CD14-positive monocyte (primary cell): ENCODE data around the gene LRRTM3. TPM values are rescaled to one million over a fixed set of nuclear protein-coding genes. Genes with fewer than 3 reads are reported as not detected.

Experiments
- DNase-seq, 3 donors: peaks; one replicate each; pipeline ENCODE4 v3.0.0-alpha.2; 2011 to 2022
- H2AFZ ChIP-seq: 2 replicates; pipeline ENCODE4 v1.6.0; 2012; ENCODE audit warnings: mild to moderate bottlenecking, low read depth, low read length, inconsistent platforms; ENCODE audit not compliant: insufficient read depth, poor library complexity, severe bottlenecking
- H3K27ac ChIP-seq, 2 donors: 1 replicate in 1 of 2; 2 replicates in 1 of 2; pipeline ENCODE4 v1.5.1; 2012 to 2013; ENCODE audit warnings: low read length in 2 of 2, control low read depth in 1 of 2, inconsistent platforms in 1 of 2, low read depth in 1 of 2, mild to moderate bottlenecking in 1 of 2
- H3K27me3 ChIP-seq, 2 donors: one replicate each; pipeline versions ENCODE4 v1.6.0 to v1.6.1; 2011 to 2013; ENCODE audit warnings: low read length in 2 of 2; ENCODE audit not compliant: control insufficient read depth in 2 of 2, insufficient read depth in 2 of 2
- H3K36me3 ChIP-seq, 2 donors: replicated peaks in 1 of 2; 1 replicate in 1 of 2; 2 replicates in 1 of 2; pipeline versions ENCODE4 v1.5.1 to v1.6.1; 2012 to 2013; ENCODE audit warnings: low read length in 2 of 2, control low read depth in 1 of 2, inconsistent platforms in 1 of 2, mild to moderate bottlenecking in 1 of 2; ENCODE audit not compliant: insufficient read depth in 2 of 2, control insufficient read depth in 1 of 2
- H3K4me1 ChIP-seq, 2 donors: 1 replicate in 1 of 2; 2 replicates in 1 of 2; pipeline versions ENCODE4 v1.5.1 to v1.6.1; 2012 to 2013; ENCODE audit warnings: low read length in 2 of 2, control low read depth in 1 of 2, inconsistent platforms in 1 of 2, mild to moderate bottlenecking in 1 of 2, moderate library complexity in 1 of 2; ENCODE audit not compliant: insufficient read depth in 2 of 2, control insufficient read depth in 1 of 2
- H3K4me2 ChIP-seq: replicated peaks from 2 replicates; pipeline ENCODE3; 2012; ENCODE audit warnings: low read length, moderate library complexity, mild to moderate bottlenecking; ENCODE audit not compliant: poor library complexity, severe bottlenecking; ENCODE audit errors: extremely low read depth
- H3K4me3 ChIP-seq, 3 experiments: fragments of 200-600 bp in 1 of 3; sonication (generic) in 1 of 3; replicated peaks in 1 of 3; 1 replicate in 2 of 3; 2 replicates in 1 of 3; pipeline ENCODE4 v1.5.1; 2011 to 2013; ENCODE audit warnings: low read length in 3 of 3, mild to moderate bottlenecking in 3 of 3, control low read depth in 2 of 3, low read depth in 2 of 3, inconsistent platforms in 1 of 3, moderate library complexity in 1 of 3
- H3K79me2 ChIP-seq: 2 replicates; pipeline ENCODE4 v1.6.0; 2012; ENCODE audit warnings: mild to moderate bottlenecking, control low read depth, inconsistent platforms, low read length, moderate library complexity; ENCODE audit not compliant: insufficient read depth
- H3K9ac ChIP-seq: 2 replicates; pipeline ENCODE4 v1.6.0; 2017; ENCODE audit warnings: low read length, mild to moderate bottlenecking; ENCODE audit not compliant: insufficient read depth, poor library complexity, severe bottlenecking
- H3K9me3 ChIP-seq, 2 donors: replicated peaks in 1 of 2; 1 replicate in 1 of 2; 2 replicates in 1 of 2; pipeline versions ENCODE4 v1.5.1 to v1.6.1; 2012 to 2013; ENCODE audit warnings: low read length in 2 of 2, control low read depth in 1 of 2; ENCODE audit not compliant: control insufficient read depth in 1 of 2, insufficient read depth in 1 of 2
- H4K20me1 ChIP-seq: 2 replicates; pipeline ENCODE4 v1.6.0; 2012; ENCODE audit warnings: mild to moderate bottlenecking, low read length, control low read depth, moderate library complexity; ENCODE audit not compliant: insufficient read depth
- H3K27ac Mint-ChIP-seq, 7 donors: one replicate each; pipeline ENCODE4 v1.8.0; 2020; ENCODE audit warnings: mild to moderate bottlenecking in 7 of 7, mixed read lengths in 7 of 7, moderate library complexity in 6 of 7, inconsistent platforms in 2 of 7
- H3K27me3 Mint-ChIP-seq, 3 donors: one replicate each; pipeline ENCODE4 v1.8.0; 2021 to 2022; ENCODE audit warnings: low read depth in 3 of 3, mild to moderate bottlenecking in 3 of 3, mixed read lengths in 3 of 3, moderate library complexity in 3 of 3, inconsistent platforms in 1 of 3
- H3K36me3 Mint-ChIP-seq, 2 donors: one replicate each; pipeline ENCODE4 v1.8.0; 2020; ENCODE audit warnings: mixed read lengths in 2 of 2, inconsistent platforms in 1 of 2, mild to moderate bottlenecking in 1 of 2
- H3K4me1 Mint-ChIP-seq: one replicate; pipeline ENCODE4 v1.8.0; 2020; ENCODE audit warnings: mild to moderate bottlenecking, mixed read lengths
- H3K4me3 Mint-ChIP-seq, 2 donors: one replicate each; pipeline ENCODE4 v1.8.0; 2020; ENCODE audit warnings: mild to moderate bottlenecking in 2 of 2, mixed read lengths in 2 of 2, moderate library complexity in 1 of 2
- H3K9me3 Mint-ChIP-seq, 7 donors: one replicate each; pipeline ENCODE4 v1.8.0; 2020 to 2022; ENCODE audit warnings: mixed read lengths in 7 of 7, mild to moderate bottlenecking in 6 of 7, moderate library complexity in 6 of 7, inconsistent platforms in 2 of 7
- CTCF ChIP-seq: fragments of 200-600 bp; IDR thresholded peaks from one replicate; pipeline ENCODE4 v1.8.0; 2022; ENCODE audit warnings: antibody characterized with exemption, mild to moderate bottlenecking
- WGBS: methylation state at CpG from one replicate; pipeline ENCODE4 v1.1.5; 2013; ENCODE audit warnings: missing lambda C conversion rate; ENCODE audit not compliant: insufficient coverage; 5-methylcytosine and 5-hydroxymethylcytosine counted together
- intact Hi-C, 2 donors: fragments of 100-400 bp; cut with micrococcal nuclease; formaldehyde crosslinking; loops; one replicate each; pipeline versions ENCODE4 v1.15.0 to v1.15.1; 2023
- polyA plus RNA-seq, 3 donors: library from polyadenylated mRNA; depleted of rRNA in 1 of 3; unstranded in 2 of 3; stranded (reverse) in 1 of 3; fragments of 300-500 nt in 2 of 3; fragments of >200 nt in 1 of 3; fragmentation: Illumina TruSeq in 2 of 3; gene quantifications; 1 replicate in 2 of 3; 2 replicates in 1 of 3; pipeline ENCODE4 v1.2.3, GENCODE V29; 2012 to 2021

Gene LRRTM3
- polyA plus RNA-seq, 3 donors = not detected

GRCh38 chr10:67017218-67017617 lies 91.4 kb downstream of the LRRTM3 start:
- WGBS = 67% methylated on average over 1 of the region's 2 CpGs
- H3K9me3 Mint-ChIP-seq = peaks cover 0 to 4% (median 0%) of the 10 kb centered on the region in 7 donors
- no peak overlapping the region for H3K9ac ChIP-seq
- TF ChIP-seq CTCF = no peak
- H3K36me3 Mint-ChIP-seq = no peaks in the 10 kb centered on the region
- no peaks in the 10 kb centered on the region for H4K20me1 ChIP-seq
- no peaks in the 10 kb centered on the region for H3K4me1 Mint-ChIP-seq
- H3K4me2 ChIP-seq = no peak overlapping the region
- no peak overlapping the region for H3K4me3 ChIP-seq
- no peaks in the 10 kb centered on the region for H3K4me1 ChIP-seq
- no peak overlapping the region for H2AFZ ChIP-seq
- no peaks in the 10 kb centered on the region for H3K27me3 ChIP-seq
- no peaks in the 10 kb centered on the region for H3K9me3 ChIP-seq
- no peaks in the 10 kb centered on the region for H3K27me3 Mint-ChIP-seq
- DNase-seq = no peak
- H3K4me3 Mint-ChIP-seq = no peak overlapping the region
- H3K27ac ChIP-seq = no peak overlapping the region
- H3K79me2 ChIP-seq = no peaks in the 10 kb centered on the region
- no peak overlapping the region for H3K27ac Mint-ChIP-seq
- H3K36me3 ChIP-seq = no peaks in the 10 kb centered on the region
- intact Hi-C loops = no loop called here

- Mint-ChIP-seq H3K27me3 (peaks cover 0 to 2% (median 0%) of the 10 kb centered on the region in 3 donors), H3K4me3 (no peak overlapping the region), H3K4me1 (no peaks in the 10 kb centered on the region), H3K27ac (no peak overlapping the region), H3K9me3 (peaks cover 0 to 6% (median 2%) of the 10 kb centered on the region in 7 donors), H3K36me3 (no peaks in the 10 kb centered on the region)
- Histone ChIP-seq H3K27ac (no peak overlapping the region), H3K9me3 (no peaks in the 10 kb centered on the region), H2AFZ (no peak overlapping the region), H3K4me1 (no peaks in the 10 kb centered on the region), H3K4me3 (no peak overlapping the region), H3K36me3 (no peaks in the 10 kb centered on the region), H3K4me2 (no peak overlapping the region), H4K20me1 (no peaks in the 10 kb centered on the region), H3K27me3 (no peaks in the 10 kb centered on the region), H3K9ac (no peak overlapping the region), H3K79me2 (no peaks in the 10 kb centered on the region)
- DNase-seq = no peak
- intact Hi-C loops = no loop called here
- no peak for TF ChIP-seq CTCF
These were observed 96.3 kb downstream of the LRRTM3 start for GRCh38 chr10:67022099-67022498.
